ENCODE results near the gene OR6C75.

DNA sequence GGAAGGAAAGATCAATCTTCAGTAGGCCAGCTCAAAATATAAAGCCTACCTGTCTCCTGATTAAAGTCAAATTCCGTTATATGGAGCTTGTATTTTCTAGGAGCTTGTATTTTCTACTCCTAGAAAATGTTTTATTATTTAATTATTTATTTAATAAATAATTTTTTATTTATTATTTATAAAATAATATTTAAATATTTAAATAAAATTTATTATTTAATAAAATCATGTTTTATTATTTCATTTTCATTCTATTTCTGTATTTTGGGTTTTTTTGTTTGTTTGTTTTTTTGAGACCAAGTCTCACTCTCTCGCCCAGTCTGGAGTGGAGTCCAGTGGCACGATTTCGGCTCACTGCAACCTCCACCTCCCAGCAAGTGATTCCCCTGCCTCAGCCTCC, 9.7 kb downstream of the OR6C75 start:
- TF ChIP-seq, protein P1, sequence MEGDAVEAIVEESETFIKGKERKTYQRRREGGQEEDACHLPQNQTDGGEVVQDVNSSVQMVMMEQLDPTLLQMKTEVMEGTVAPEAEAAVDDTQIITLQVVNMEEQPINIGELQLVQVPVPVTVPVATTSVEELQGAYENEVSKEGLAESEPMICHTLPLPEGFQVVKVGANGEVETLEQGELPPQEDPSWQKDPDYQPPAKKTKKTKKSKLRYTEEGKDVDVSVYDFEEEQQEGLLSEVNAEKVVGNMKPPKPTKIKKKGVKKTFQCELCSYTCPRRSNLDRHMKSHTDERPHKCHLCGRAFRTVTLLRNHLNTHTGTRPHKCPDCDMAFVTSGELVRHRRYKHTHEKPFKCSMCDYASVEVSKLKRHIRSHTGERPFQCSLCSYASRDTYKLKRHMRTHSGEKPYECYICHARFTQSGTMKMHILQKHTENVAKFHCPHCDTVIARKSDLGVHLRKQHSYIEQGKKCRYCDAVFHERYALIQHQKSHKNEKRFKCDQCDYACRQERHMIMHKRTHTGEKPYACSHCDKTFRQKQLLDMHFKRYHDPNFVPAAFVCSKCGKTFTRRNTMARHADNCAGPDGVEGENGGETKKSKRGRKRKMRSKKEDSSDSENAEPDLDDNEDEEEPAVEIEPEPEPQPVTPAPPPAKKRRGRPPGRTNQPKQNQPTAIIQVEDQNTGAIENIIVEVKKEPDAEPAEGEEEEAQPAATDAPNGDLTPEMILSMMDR (IDR thresholded peaks at IDR 0.05), result no peak
- TF ChIP-seq POLR2A (IDR thresholded peaks at IDR 0.05) (no peak), POLR2AphosphoS5 (IDR thresholded peaks at IDR 0.05; ENCODE audit: insufficient read depth in 1 of 2, low read depth in 1 of 2) (no peak)
